ENCODE results near the gene CASP7. TPM values are rescaled to one million over a fixed set of nuclear protein-coding genes. Genes with fewer than 3 reads are reported as not detected.

The CASP7 gene
- total RNA-seq, 1 donor from 2014 or later, result 11.6 TPM

DNA sequence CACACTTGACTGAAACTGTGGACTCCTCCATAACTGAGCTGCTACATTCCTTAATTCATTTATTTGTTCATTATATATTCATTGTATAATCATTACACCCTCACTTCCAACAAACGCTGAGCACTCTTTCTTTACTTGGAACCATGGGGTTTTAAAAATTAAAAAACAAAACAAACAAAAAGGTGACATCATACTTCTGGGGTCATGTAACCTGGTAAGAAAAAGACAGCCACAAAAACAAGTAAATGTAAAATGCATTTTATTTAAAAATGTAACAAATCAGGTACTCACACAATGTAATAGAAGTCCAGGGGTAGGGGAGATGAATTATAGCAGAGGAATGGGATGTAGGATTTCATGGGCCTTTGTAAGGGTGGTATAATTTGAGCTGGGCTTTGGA lies 96.8 kb downstream of the CASP7 start:
- Mint-ChIP-seq H3K9me3 (ENCODE audit: low read depth) (no peaks in the 10 kb centered on the region), H3K27me3 (peaks cover 13% of the 10 kb centered on the region), H3K4me1 (ENCODE audit: low read depth) (peaks cover 4% of the 10 kb centered on the region), H3K4me3 (ENCODE audit: low read depth) (no peak overlapping the region), H3K27ac (no peak overlapping the region), H3K36me3 (ENCODE audit: insufficient read depth) (no peaks in the 10 kb centered on the region)
- TF ChIP-seq, protein P1, sequence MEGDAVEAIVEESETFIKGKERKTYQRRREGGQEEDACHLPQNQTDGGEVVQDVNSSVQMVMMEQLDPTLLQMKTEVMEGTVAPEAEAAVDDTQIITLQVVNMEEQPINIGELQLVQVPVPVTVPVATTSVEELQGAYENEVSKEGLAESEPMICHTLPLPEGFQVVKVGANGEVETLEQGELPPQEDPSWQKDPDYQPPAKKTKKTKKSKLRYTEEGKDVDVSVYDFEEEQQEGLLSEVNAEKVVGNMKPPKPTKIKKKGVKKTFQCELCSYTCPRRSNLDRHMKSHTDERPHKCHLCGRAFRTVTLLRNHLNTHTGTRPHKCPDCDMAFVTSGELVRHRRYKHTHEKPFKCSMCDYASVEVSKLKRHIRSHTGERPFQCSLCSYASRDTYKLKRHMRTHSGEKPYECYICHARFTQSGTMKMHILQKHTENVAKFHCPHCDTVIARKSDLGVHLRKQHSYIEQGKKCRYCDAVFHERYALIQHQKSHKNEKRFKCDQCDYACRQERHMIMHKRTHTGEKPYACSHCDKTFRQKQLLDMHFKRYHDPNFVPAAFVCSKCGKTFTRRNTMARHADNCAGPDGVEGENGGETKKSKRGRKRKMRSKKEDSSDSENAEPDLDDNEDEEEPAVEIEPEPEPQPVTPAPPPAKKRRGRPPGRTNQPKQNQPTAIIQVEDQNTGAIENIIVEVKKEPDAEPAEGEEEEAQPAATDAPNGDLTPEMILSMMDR (IDR thresholded peaks at IDR 0.05; ENCODE audit: unreplicated experiment), result no peak
- no peak for DNase-seq (ENCODE audit: low spot score, unreplicated experiment)

Small RNA genes within 50 kb of the gene (microRNA-seq; reads per million reads assigned to microRNA genes)
- gene MIR4483 (ENCODE audit: borderline number of aligned reads, unreplicated experiment), result not detected

Other genes starting within 250 kb of the CASP7 start
- gene HABP2, start 126.9 kb upstream of the CASP7 start, total RNA-seq, result 112 and 133 TPM in 2 replicates
- gene NRAP, start 15.9 kb upstream of the CASP7 start, total RNA-seq, result 0.04 TPM in 1 of 2 replicates, not detected in the other
- not detected in 2 replicates for gene PLEKHS1, start 71.8 kb downstream of the CASP7 start, total RNA-seq
- 9.8 and 11.1 TPM in 2 replicates for gene DCLRE1A, start 174.2 kb downstream of the CASP7 start, total RNA-seq
- gene NHLRC2, start 174.7 kb downstream of the CASP7 start, total RNA-seq, result 41.7 and 43.6 TPM in 2 replicates

All from progenitor cell of endocrine pancreas (in vitro differentiated cells).